GM21360 (cell line): Measurements from ENCODE around the gene MAGEB10.
"Not testable (repeated sequence)": the region's sequence is repeated elsewhere in the genome, so short reads cannot be mapped to it uniquely, and the experiment has no call there.

ENCODE experiments used
- ATAC-seq: cut with Tn5 transposase; IDR thresholded peaks from one replicate; pipeline ENCODE4 v1.9.1; 2021; ENCODE audit warnings: mild to moderate bottlenecking, moderate library complexity; ENCODE audit not compliant: unreplicated experiment

Gene MAGEB10

GRCh38 chrX:27807690-27808089 lies at the start of gene MAGEB10:
Gene MAGEB10 (plus strand): TSS chrX:27807990. CDS start chrX:27821307, 13,317 bp downstream.
- no peak for ATAC-seq

GRCh38 chrX:27765718-27766117 lies 42.1 kb upstream of the MAGEB10 start:
- no peak for ATAC-seq

- ATAC-seq = no peak
These were observed 40.4 kb upstream of the MAGEB10 start for GRCh38 chrX:27767387-27767786.

- no peak for ATAC-seq
These were observed 31.8 kb upstream of the MAGEB10 start for GRCh38 chrX:27775984-27776383.

GRCh38 chrX:27796640-27797257 lies 11.0 kb upstream of the MAGEB10 start:
- no peak for ATAC-seq

- ATAC-seq = no peak
These were observed 10.2 kb upstream of the MAGEB10 start for GRCh38 chrX:27797575-27797974.

- ATAC-seq = no peak
These were observed 436 bp downstream of the MAGEB10 start for GRCh38 chrX:27808226-27808625.

- ATAC-seq = not testable (repeated sequence)
These were observed 1.4 kb downstream of the MAGEB10 start for GRCh38 chrX:27808991-27809859.

- ATAC-seq = no peak
These were observed 7.4 kb downstream of the MAGEB10 start for GRCh38 chrX:27815209-27815608.

- no peak for ATAC-seq
These were observed 16.0 kb downstream of the MAGEB10 start for GRCh38 chrX:27823812-27824211.

- ATAC-seq = no peak
These were observed 30.4 kb downstream of the MAGEB10 start for GRCh38 chrX:27838185-27838584.

GRCh38 chrX:27840881-27841280 lies 33.1 kb downstream of the MAGEB10 start:
- ATAC-seq = no peak

GRCh38 chrX:27842859-27843258 lies 35.1 kb downstream of the MAGEB10 start:
- no peak for ATAC-seq

GRCh38 chrX:27860337-27860736 lies 52.5 kb downstream of the MAGEB10 start:
- ATAC-seq = no peak

- ATAC-seq = no peak
These were observed 56.0 kb downstream of the MAGEB10 start for GRCh38 chrX:27863809-27864208.
